OCI-LY7 (cell line): ENCODE measurements around the gene ZNF792. TPM values are rescaled to one million over a fixed set of nuclear protein-coding genes. Genes with fewer than 3 reads are reported as not detected.
"Not testable (repeated sequence)": the region's sequence is repeated elsewhere in the genome, so short reads cannot be mapped to it uniquely, and the experiment has no call there.

Source experiments
- BruUV-seq: library from RNA; stranded (reverse); fragments of 400-500 nt; replicated peaks from 2 replicates; lab custom pipeline; 2021; lab: Mats Ljungman, UMichigan
- CTCF ChIA-PET: fragments of 300-600 bp; sonication (Branson Sonifier 250); formaldehyde crosslinking; loops from one replicate; lab custom pipeline; 2022; ENCODE audit warnings: antibody characterized with exemption; ENCODE audit not compliant: unreplicated experiment; lab: Charles Lee
- POLR2A ChIA-PET: fragments of 300-600 bp; sonication (Branson Sonifier 250); formaldehyde crosslinking; loops from one replicate; lab custom pipeline; 2022; ENCODE audit warnings: antibody characterized with exemption; lab: Charles Lee
- DNase-seq: peaks from one replicate; pipeline ENCODE4 v3.0.0-alpha.2; 2015; ENCODE audit warnings: low spot score
- H2AFZ ChIP-seq: fragments of 200-600 bp; sonication (generic), shearing (Covaris generic); 2 replicates; pipeline ENCODE4 v1.6.1; 2014; ENCODE audit warnings: mild to moderate bottlenecking, antibody characterized with exemption, low read length, moderate library complexity
- H3K27ac ChIP-seq: fragments of 200-600 bp; sonication (generic); 2 replicates; pipeline ENCODE4 v1.5.1; 2014; ENCODE audit warnings: mixed run types, low read depth, mild to moderate bottlenecking, moderate library complexity, low read length, inconsistent platforms; ENCODE audit not compliant: poor library complexity, severe bottlenecking
- H3K36me3 ChIP-seq: fragments of 200-600 bp; sonication (generic); 2 replicates; pipeline ENCODE4 v1.6.1; 2014; ENCODE audit warnings: mild to moderate bottlenecking, antibody characterized with exemption, low read length, moderate library complexity, mixed read lengths; ENCODE audit not compliant: insufficient read depth
- H3K4me1 ChIP-seq: fragments of 200-600 bp; sonication (generic); 2 replicates; pipeline ENCODE4 v1.5.1; 2014; ENCODE audit warnings: mild to moderate bottlenecking, low read length; ENCODE audit not compliant: insufficient read depth, poor library complexity, severe bottlenecking
- H3K4me2 ChIP-seq: fragments of 200-600 bp; sonication (generic); 2 replicates; pipeline ENCODE4 v1.6.1; 2014; ENCODE audit warnings: mild to moderate bottlenecking, low read length
- H3K4me3 ChIP-seq: fragments of 200-600 bp; sonication (generic); 2 replicates; pipeline ENCODE4 v1.5.1; 2014; ENCODE audit warnings: mild to moderate bottlenecking, low read depth, low read length; ENCODE audit not compliant: poor library complexity, severe bottlenecking
- H3K79me2 ChIP-seq: fragments of 200-600 bp; sonication (generic); 2 replicates; pipeline ENCODE4 v1.6.1; 2016; ENCODE audit warnings: low read depth, mild to moderate bottlenecking, low read length, moderate library complexity, mixed read lengths; ENCODE audit not compliant: insufficient read depth
- H3K9me2 ChIP-seq: fragments of 200-600 bp; sonication (generic); 2 replicates; pipeline ENCODE4 v1.6.1; 2016; ENCODE audit warnings: mild to moderate bottlenecking, low read length, mixed read lengths; ENCODE audit not compliant: insufficient read depth
- H3K9me3 ChIP-seq: fragments of 200-600 bp; sonication (generic); 2 replicates; pipeline ENCODE4 v1.6.1; 2014; ENCODE audit warnings: mild to moderate bottlenecking, mixed run types, low read length, mixed read lengths
- H4K20me1 ChIP-seq: fragments of 200-600 bp; sonication (generic); 2 replicates; pipeline ENCODE4 v1.6.1; 2014; ENCODE audit warnings: mild to moderate bottlenecking, antibody characterized with exemption, low read length, moderate library complexity, mixed read lengths; ENCODE audit not compliant: insufficient read depth
- EZH2phosphoT487 ChIP-seq: fragments of 200-600 bp; sonication (generic); IDR thresholded peaks from 2 replicates; pipeline ENCODE4 v1.6.1; 2018; ENCODE audit warnings: low read depth, borderline replicate concordance, mild to moderate bottlenecking, mixed run types, antibody characterized with exemption, low read length, moderate library complexity, mixed read lengths
- intact Hi-C: fragments of 100-400 bp; cut with micrococcal nuclease; formaldehyde crosslinking; loops from one replicate; pipeline ENCODE4 v1.10.0; 2022; ENCODE audit not compliant: unreplicated experiment
- total RNA-seq, 2 experiments: library from RNA; depleted of rRNA in 1 of 2; stranded (reverse); fragments of >200 nt in 1 of 2; shearing (Covaris generic) in 1 of 2; gene quantifications; 2 replicates each; pipeline ENCODE4 v1.2.3, GENCODE V29; 2014 to 2022
- TF ChIP-seq, protein P1 (sequence below): fragments of 200-600 bp; sonication (generic); conservative IDR thresholded peaks from 2 replicates; pipeline ENCODE4 v1.5.1; 2014; ENCODE audit warnings: mild to moderate bottlenecking, antibody characterized with exemption, low read length, moderate library complexity, mixed read lengths

The ZNF792 gene
- total RNA-seq, 2 experiments from 2014 or later: 8.0 to 9.5 TPM

DNA sequence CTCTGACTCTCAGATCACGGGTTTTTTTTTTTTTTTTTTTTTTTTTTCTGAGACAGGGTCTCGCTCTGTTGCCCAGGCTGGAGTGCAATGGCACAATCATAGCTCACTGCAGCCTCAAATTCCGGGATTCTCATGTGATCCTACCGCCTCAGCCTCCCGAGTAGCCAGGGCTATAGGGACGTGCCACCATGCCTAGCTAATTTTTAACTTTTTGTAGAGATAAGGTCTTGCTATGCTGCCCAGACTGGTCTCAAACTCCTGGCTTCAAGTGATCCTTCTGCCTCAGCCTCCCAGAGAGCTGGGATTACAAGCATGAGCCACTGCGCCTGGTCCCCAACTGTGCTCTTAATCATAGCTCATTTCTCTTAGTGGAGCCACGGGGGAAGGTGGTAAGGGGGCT is 31.5 kb upstream of the ZNF792 start:
- Histone ChIP-seq H3K27ac (no peak overlapping the region), H4K20me1 (no peaks in the 10 kb centered on the region), H3K4me2 (no peak overlapping the region), H2AFZ (no peak overlapping the region), H3K9me2 (no peaks in the 10 kb centered on the region), H3K9me3 (no peaks in the 10 kb centered on the region), H3K36me3 (no peaks in the 10 kb centered on the region), H3K79me2 (peaks cover 7% of the 10 kb centered on the region; the same call in 1 of the 2 replicates), H3K4me1 (peaks cover 35% of the 10 kb centered on the region), H3K4me3 (no peak overlapping the region)
- POLR2A ChIA-PET: interaction anchor here (0.6 to 0.7 kb wide), 2 partner anchors 71 to 1058 kb away, joined by 3 read pairs; no protein-coding TSS in a partner anchor
- TF ChIP-seq, protein P1, sequence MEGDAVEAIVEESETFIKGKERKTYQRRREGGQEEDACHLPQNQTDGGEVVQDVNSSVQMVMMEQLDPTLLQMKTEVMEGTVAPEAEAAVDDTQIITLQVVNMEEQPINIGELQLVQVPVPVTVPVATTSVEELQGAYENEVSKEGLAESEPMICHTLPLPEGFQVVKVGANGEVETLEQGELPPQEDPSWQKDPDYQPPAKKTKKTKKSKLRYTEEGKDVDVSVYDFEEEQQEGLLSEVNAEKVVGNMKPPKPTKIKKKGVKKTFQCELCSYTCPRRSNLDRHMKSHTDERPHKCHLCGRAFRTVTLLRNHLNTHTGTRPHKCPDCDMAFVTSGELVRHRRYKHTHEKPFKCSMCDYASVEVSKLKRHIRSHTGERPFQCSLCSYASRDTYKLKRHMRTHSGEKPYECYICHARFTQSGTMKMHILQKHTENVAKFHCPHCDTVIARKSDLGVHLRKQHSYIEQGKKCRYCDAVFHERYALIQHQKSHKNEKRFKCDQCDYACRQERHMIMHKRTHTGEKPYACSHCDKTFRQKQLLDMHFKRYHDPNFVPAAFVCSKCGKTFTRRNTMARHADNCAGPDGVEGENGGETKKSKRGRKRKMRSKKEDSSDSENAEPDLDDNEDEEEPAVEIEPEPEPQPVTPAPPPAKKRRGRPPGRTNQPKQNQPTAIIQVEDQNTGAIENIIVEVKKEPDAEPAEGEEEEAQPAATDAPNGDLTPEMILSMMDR: no peak
- no peak for TF ChIP-seq EZH2phosphoT487
- intact Hi-C loops: no loop called here
- no TSS peak for BruUV-seq
- DNase-seq: no peak
- CTCF ChIA-PET: no interaction called here

DNA sequence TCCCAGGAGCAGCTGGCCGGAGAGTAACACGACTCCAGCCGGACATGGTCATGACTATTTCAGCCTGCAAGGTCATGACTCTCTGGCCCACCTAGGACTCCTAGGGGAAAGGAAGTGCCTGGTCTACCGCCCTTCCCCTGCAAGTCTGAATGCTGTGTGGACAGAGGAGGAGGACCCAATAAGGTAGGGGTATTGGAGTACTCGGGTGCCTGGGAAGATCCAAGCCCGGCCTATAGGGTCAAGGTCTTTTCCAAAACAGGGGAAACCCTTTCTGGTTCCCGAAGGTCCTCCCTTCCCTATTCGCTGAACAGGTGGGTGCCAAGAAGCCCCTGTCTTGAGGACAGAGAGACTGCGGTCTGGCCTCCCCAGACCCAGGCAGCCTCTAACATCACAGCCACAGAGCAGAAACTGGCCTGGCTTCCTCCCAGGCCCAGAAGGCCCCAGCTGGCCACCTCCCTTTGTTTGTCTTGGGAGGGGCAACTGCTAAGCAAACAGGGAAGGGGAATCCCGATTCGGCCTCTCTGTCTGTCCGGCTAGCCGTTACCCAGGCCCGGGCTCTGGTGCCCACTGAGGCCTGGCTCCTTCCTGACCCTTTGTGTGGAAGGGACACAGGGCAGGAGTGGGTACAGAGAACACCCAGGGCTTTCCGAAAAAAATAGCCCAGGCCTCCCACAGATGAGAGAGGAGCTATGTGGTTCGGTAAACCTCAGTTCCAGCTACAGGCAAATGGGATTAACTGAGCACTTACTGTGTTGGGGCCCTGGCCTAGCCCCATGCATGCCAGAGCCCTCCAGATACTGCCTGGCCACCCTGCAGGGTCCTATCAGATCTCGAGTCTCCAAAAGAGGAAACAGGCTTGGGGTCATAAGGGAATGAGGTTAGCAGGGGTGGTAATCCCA is 30.9 kb upstream of the ZNF792 start:
- Histone ChIP-seq H3K9me3 (no peaks in the 10 kb centered on the region), H3K27ac (no peak overlapping the region), H3K79me2 (peaks cover 5% of the 10 kb centered on the region; the same call in 1 of the 2 replicates), H2AFZ (no peak overlapping the region), H3K4me2 (no peak overlapping the region), H3K4me3 (no peak overlapping the region), H3K9me2 (no peaks in the 10 kb centered on the region), H3K4me1 (peaks cover 34% of the 10 kb centered on the region), H3K36me3 (no peaks in the 10 kb centered on the region), H4K20me1 (no peaks in the 10 kb centered on the region)
- DNase-seq: no peak
- ChIA-PET CTCF (no interaction called here), POLR2A (interaction anchor here (0.6 to 0.7 kb wide), 2 partner anchors 72 to 1059 kb away, joined by 3 read pairs; no protein-coding TSS in a partner anchor)
- BruUV-seq: no TSS peak
- intact Hi-C loops: no loop called here
- TF ChIP-seq, protein P1: no peak
- TF ChIP-seq EZH2phosphoT487: no peak

DNA sequence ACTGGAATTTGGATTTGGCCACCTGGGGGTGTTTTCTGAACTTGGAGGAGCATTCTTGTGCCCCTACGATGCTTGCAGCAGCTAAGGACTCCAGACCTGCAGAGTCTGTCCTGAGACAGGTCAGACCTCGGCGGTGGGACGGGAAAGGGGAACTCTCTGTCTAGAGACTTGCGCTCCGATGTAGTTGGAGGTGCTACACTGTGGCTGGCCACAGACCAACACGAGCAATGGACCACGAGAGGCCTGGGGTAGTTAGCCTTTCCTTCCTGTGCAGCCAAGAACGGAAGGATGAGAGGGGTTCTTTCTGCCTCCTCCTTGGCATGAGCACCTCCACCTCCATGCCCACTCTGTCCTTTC is 30.2 kb upstream of the ZNF792 start:
- ChIA-PET CTCF (no interaction called here), POLR2A (no interaction called here)
- no TSS peak for BruUV-seq
- Histone ChIP-seq H3K4me2 (no peak overlapping the region), H2AFZ (no peak overlapping the region), H3K27ac (no peak overlapping the region), H3K79me2 (no peaks in the 10 kb centered on the region; the same call in 1 of the 2 replicates), H4K20me1 (no peaks in the 10 kb centered on the region), H3K9me3 (no peaks in the 10 kb centered on the region), H3K9me2 (no peaks in the 10 kb centered on the region), H3K36me3 (no peaks in the 10 kb centered on the region), H3K4me1 (peaks cover 27% of the 10 kb centered on the region), H3K4me3 (no peak overlapping the region)
- TF ChIP-seq, protein P1: no peak
- TF ChIP-seq EZH2phosphoT487: no peak
- intact Hi-C loops: no loop called here
- no peak for DNase-seq

DNA sequence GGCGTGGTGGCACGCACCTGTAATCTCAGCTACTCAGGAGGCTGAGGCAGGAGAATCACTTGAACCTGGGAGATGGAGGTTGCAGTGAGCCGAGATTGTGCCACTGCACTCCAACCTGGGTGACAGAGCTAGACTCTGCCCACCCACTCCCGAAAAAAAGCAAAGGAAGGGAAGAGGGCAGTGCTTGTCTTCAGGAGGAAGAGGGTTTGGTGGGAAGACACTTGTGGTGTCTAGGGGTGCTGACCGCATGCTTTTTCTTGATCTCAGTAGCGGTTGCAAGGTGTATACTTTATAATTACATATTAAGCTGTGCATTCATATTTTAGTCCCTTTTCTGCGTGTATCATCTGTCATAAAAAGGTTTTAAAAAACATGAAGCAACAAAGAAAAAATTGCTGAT is 28.6 kb upstream of the ZNF792 start:
- H3K4me2 ChIP-seq, H4K20me1 ChIP-seq, H3K36me3 ChIP-seq, H2AFZ ChIP-seq, H3K27ac ChIP-seq, H3K4me3 ChIP-seq, POLR2A ChIA-PET, H3K79me2 ChIP-seq, intact Hi-C loops, BruUV-seq, H3K9me3 ChIP-seq, DNase-seq, H3K9me2 ChIP-seq, CTCF ChIA-PET: not testable (repeated sequence)
- H3K4me1 ChIP-seq: peaks cover 10% of the 10 kb centered on the region
